H1 (cell line): ENCODE data around the gene SCCPDH. TPM values are rescaled to one million over a fixed set of nuclear protein-coding genes. Genes with fewer than 3 reads are reported as not detected.

ENCODE experiments used
- CTCF ChIA-PET: fragments of 300-600 bp; sonication (Branson Sonifier 250); formaldehyde crosslinking; loops from one replicate; lab custom pipeline; 2021; ENCODE audit not compliant: partially characterized antibody; lab: Charles Lee
- POLR2A ChIA-PET: fragments of 300-600 bp; sonication (Branson Sonifier 250); formaldehyde crosslinking; loops from one replicate; lab custom pipeline; 2021; ENCODE audit warnings: inconsistent platforms; ENCODE audit not compliant: partially characterized antibody; lab: Charles Lee
- DNase-seq, 2 experiments: peaks; one replicate each; pipeline versions ENCODE4 v3.0.0 to v3.0.0-alpha.2; 2010 to 2022; ENCODE audit warnings: low spot score in 2 of 2, low read depth in 1 of 2, mixed read lengths in 1 of 2
- FAIRE-seq: peaks from 2 replicates; lab custom pipeline; 2011; peaks lifted over from hg19 to GRCh38; lab: Jason Lieb, UNC
- H2AFZ ChIP-seq: 2 replicates; pipeline ENCODE4 v1.8.1; 2012; ENCODE audit warnings: low read length, inconsistent platforms
- H2AK5ac ChIP-seq: 2 replicates; pipeline ENCODE4 v1.6.1; 2013; ENCODE audit warnings: low read depth, low read length
- H2BK120ac ChIP-seq: replicated peaks from 2 replicates; pipeline ENCODE3; 2013; ENCODE audit warnings: low read depth, low read length, inconsistent platforms
- H2BK12ac ChIP-seq: 2 replicates; pipeline ENCODE4 v1.6.1; 2013; ENCODE audit warnings: low read depth, low read length
- H2BK15ac ChIP-seq: 2 replicates; pipeline ENCODE4 v1.6.1; 2013; ENCODE audit warnings: low read length
- H2BK20ac ChIP-seq: 2 replicates; pipeline ENCODE4 v1.6.1; 2013; ENCODE audit warnings: low read length
- H2BK5ac ChIP-seq: 2 replicates; pipeline ENCODE4 v1.6.1; 2013; ENCODE audit warnings: low read depth, low read length
- H3K14ac ChIP-seq: 2 replicates; pipeline ENCODE4 v1.6.1; 2013; ENCODE audit warnings: inconsistent platforms; ENCODE audit not compliant: insufficient read length
- H3K18ac ChIP-seq: 2 replicates; pipeline ENCODE4 v1.6.1; 2013; ENCODE audit warnings: low read length; ENCODE audit errors: extremely low read depth
- H3K23ac ChIP-seq: 2 replicates; pipeline ENCODE4 v1.6.1; 2013; ENCODE audit warnings: inconsistent platforms; ENCODE audit not compliant: insufficient read length
- H3K23me2 ChIP-seq: 2 replicates; pipeline ENCODE4 v1.6.1; 2013; ENCODE audit warnings: low read depth, low read length
- H3K27ac ChIP-seq: 2 replicates; pipeline ENCODE4 v1.6.1; 2011; ENCODE audit warnings: low read depth, low read length, inconsistent platforms
- H3K27me3 ChIP-seq, 4 experiments: replicated peaks in 1 of 4; 1 replicate in 1 of 4; 2 replicates in 3 of 4; pipeline versions ENCODE4 v1.6.1 to v1.8.1; 2011 to 2013; ENCODE audit warnings: low read length in 3 of 4, mild to moderate bottlenecking in 3 of 4, inconsistent platforms in 2 of 4, mixed read lengths in 2 of 4, moderate library complexity in 1 of 4; ENCODE audit not compliant: control insufficient read depth in 3 of 4, insufficient read depth in 3 of 4; ENCODE audit errors: extremely low read depth in 1 of 4
- H3K36me3 ChIP-seq, 4 experiments: 2 replicates each; pipeline versions ENCODE4 v1.6.1 to v1.8.1; 2011 to 2013; ENCODE audit warnings: mild to moderate bottlenecking in 4 of 4, low read length in 3 of 4, moderate library complexity in 2 of 4, control low read depth in 1 of 4, inconsistent platforms in 1 of 4; ENCODE audit not compliant: insufficient read depth in 4 of 4, control insufficient read depth in 2 of 4
- H3K4ac ChIP-seq: replicated peaks from 2 replicates; pipeline ENCODE3; 2013; ENCODE audit warnings: low read length, low read depth, mixed read lengths, inconsistent platforms; ENCODE audit not compliant: insufficient read length
- H3K4me1 ChIP-seq, 4 experiments: replicated peaks in 1 of 4; 1 replicate in 1 of 4; 2 replicates in 3 of 4; pipeline versions ENCODE4 v1.6.1 to v1.8.1; 2011 to 2013; ENCODE audit warnings: low read length in 3 of 4, inconsistent platforms in 2 of 4, mixed read lengths in 1 of 4; ENCODE audit not compliant: insufficient read depth in 4 of 4, control insufficient read depth in 3 of 4
- H3K4me2 ChIP-seq, 2 experiments: 2 replicates each; pipeline versions ENCODE4 v1.6.1 to v1.8.1; 2011 to 2013; ENCODE audit warnings: low read depth in 2 of 2, low read length in 2 of 2, control low read depth in 1 of 2, inconsistent platforms in 1 of 2, mild to moderate bottlenecking in 1 of 2; ENCODE audit not compliant: insufficient read depth in 1 of 2
- H3K4me3 ChIP-seq, 4 experiments: fragments of 200-600, 300-600 bp in 1 of 4; sonication (generic), shearing (Covaris generic), sonication (Bioruptor Twin) in 1 of 4; 2 replicates each; pipeline versions ENCODE4 v1.5.1 to v1.8.1; 2011 to 2016; ENCODE audit warnings: low read length in 4 of 4, low read depth in 3 of 4, control low read depth in 2 of 4, inconsistent platforms in 2 of 4, mild to moderate bottlenecking in 2 of 4, mixed read lengths in 1 of 4, moderate library complexity in 1 of 4; ENCODE audit not compliant: insufficient read depth in 2 of 4; ENCODE audit errors: extremely low read depth in 1 of 4
- H3K56ac ChIP-seq: replicated peaks from 2 replicates; pipeline ENCODE3; 2013; ENCODE audit warnings: low read depth, mild to moderate bottlenecking, mixed read lengths, low read length, inconsistent platforms; ENCODE audit not compliant: insufficient read length
- H3K79me1 ChIP-seq: 2 replicates; pipeline ENCODE4 v1.6.1; 2013; ENCODE audit warnings: low read depth, low read length, control low read depth
- H3K79me2 ChIP-seq, 2 experiments: 2 replicates each; pipeline versions ENCODE4 v1.6.1 to v1.8.1; 2012 to 2013; ENCODE audit warnings: low read length in 2 of 2, mild to moderate bottlenecking in 2 of 2, inconsistent platforms in 1 of 2; ENCODE audit not compliant: insufficient read depth in 2 of 2, control insufficient read depth in 1 of 2
- H3K9ac ChIP-seq, 4 experiments: replicated peaks in 1 of 4; 1 replicate in 1 of 4; 2 replicates in 3 of 4; pipeline versions ENCODE4 v1.6.1 to v1.8.1; 2011 to 2013; ENCODE audit warnings: low read depth in 3 of 4, low read length in 3 of 4, control low read depth in 2 of 4, mild to moderate bottlenecking in 2 of 4, moderate library complexity in 2 of 4, inconsistent platforms in 1 of 4; ENCODE audit errors: extremely low read depth in 1 of 4
- H3K9me3 ChIP-seq, 2 experiments: 2 replicates each; pipeline versions ENCODE4 v1.6.1 to v1.8.1; 2012 to 2013; ENCODE audit warnings: mild to moderate bottlenecking in 2 of 2, moderate library complexity in 2 of 2, control low read depth in 1 of 2, inconsistent platforms in 1 of 2, low read depth in 1 of 2, low read length in 1 of 2, mixed read lengths in 1 of 2; ENCODE audit not compliant: insufficient read depth in 2 of 2
- H4K20me1 ChIP-seq, 2 experiments: replicated peaks in 1 of 2; 2 replicates each; pipeline versions ENCODE3 to v1.8.1; 2011 to 2013; ENCODE audit warnings: inconsistent platforms in 2 of 2, low read length in 2 of 2, mild to moderate bottlenecking in 1 of 2; ENCODE audit not compliant: insufficient read depth in 2 of 2, control insufficient read depth in 1 of 2
- H4K5ac ChIP-seq: 2 replicates; pipeline ENCODE4 v1.6.1; 2013; ENCODE audit warnings: low read length, low read depth, mixed read lengths, inconsistent platforms; ENCODE audit not compliant: insufficient read length
- H4K8ac ChIP-seq: 2 replicates; pipeline ENCODE4 v1.8.0; 2013; ENCODE audit warnings: mild to moderate bottlenecking, moderate library complexity, low read length, inconsistent platforms; ENCODE audit not compliant: insufficient read depth; ENCODE audit errors: extremely low read depth
- H4K91ac ChIP-seq: replicated peaks from 2 replicates; pipeline ENCODE3; 2013; ENCODE audit warnings: low read length, mixed read lengths, inconsistent platforms; ENCODE audit not compliant: insufficient read length
- CTCF ChIP-seq, 3 experiments: IDR thresholded peaks; 1 replicate in 2 of 3; 2 replicates in 1 of 3; pipeline versions ENCODE4 v1.5.1 to v1.6.1; 2011; ENCODE audit warnings: low read length in 3 of 3, mild to moderate bottlenecking in 3 of 3, inconsistent platforms in 2 of 3, low read depth in 1 of 3, moderate library complexity in 1 of 3; ENCODE audit not compliant: insufficient read depth in 1 of 3; ENCODE audit errors: control extremely low read depth in 1 of 3
- KDM1A ChIP-seq: fragments of 200-600, 300-600 bp; sonication (generic); IDR thresholded peaks from 2 replicates; pipeline ENCODE4 v1.7.1; 2016; ENCODE audit warnings: mild to moderate bottlenecking, low read length, borderline replicate concordance
- WGBS, 2 experiments: shearing (Covaris generic) in 1 of 2; methylation state at CpG; one replicate each; pipeline versions ENCODE4 v1.1.6 to v1.1.7; 2013 to 2015; ENCODE audit warnings: low lambda C conversion rate in 2 of 2, mixed read lengths in 2 of 2, inconsistent platforms in 1 of 2, low coverage in 1 of 2, missing lambda C conversion rate in 1 of 2; ENCODE audit not compliant: insufficient replicate concordance in 2 of 2, insufficient coverage in 1 of 2, insufficient read length in 1 of 2; ENCODE audit errors: extremely low coverage in 1 of 2, missing lambda C conversion rate in 1 of 2; 5-methylcytosine and 5-hydroxymethylcytosine counted together
- polyA plus RNA-seq, 7 experiments: library from polyadenylated mRNA; depleted of rRNA in 3 of 7; stranded (reverse) in 5 of 7; unstranded in 2 of 7; fragments of >200 nt in 5 of 7; fragments of 200-250 nt in 2 of 7; gene quantifications; 1 replicate in 5 of 7; 2 replicates in 1 of 7; 4 replicates in 1 of 7; pipeline versions ENCODE4 v1.2.1 to v1.2.3, GENCODE V29; 2011 to 2013; ENCODE audit warnings: missing spikeins in 2 of 7, mixed read lengths in 2 of 7
- total RNA-seq: library from RNA; stranded (reverse); fragmentation: NEBNext Ultra II Directional; extraction: Animal tissue kit (Norgen Biotek cat#: 25700); gene quantifications from 2 replicates; pipeline ENCODE4 v1.2.1, GENCODE V29; 2021

Gene SCCPDH
- total and polyA plus RNA-seq, 2 of the 8 experiments (the other 6 are each of a cell fraction or from before 2014, with no cell fraction given): 9.5 to 17.0 TPM

- Histone ChIP-seq H3K27ac (no peak overlapping the region), H3K9me3 (no peaks in the 10 kb centered on the region), H2BK5ac (peak overlapping the region; percentile 27; the same call in 1 of the 2 replicates), H2BK20ac (no peak overlapping the region), H3K4me3 (peak overlapping the region in 1 of 4 experiments; percentile 17; a peak in 1 of 8 replicates), H4K20me1 (no peaks in the 10 kb centered on the region), H3K79me1 (no peaks in the 10 kb centered on the region), H2BK120ac (no peak overlapping the region), H4K91ac (no peak overlapping the region), H3K4me2 (peak overlapping the region; percentile 22 to 36; a peak in 3 of 4 replicates), H2BK15ac (no peak overlapping the region), H3K14ac (no peak overlapping the region), H2AFZ (no peak overlapping the region), H3K23ac (no peak overlapping the region), H4K8ac (no peak overlapping the region), H2BK12ac (peak overlapping the region; percentile 4; the same call in 1 of the 2 replicates), H3K23me2 (0 out of 2 replicates have a peak, but pooled peaks cover 2% of the 10 kb centered on the region), H3K36me3 (no peaks in the 10 kb centered on the region), H3K9ac (no peak overlapping the region), H3K79me2 (no peaks in the 10 kb centered on the region), H3K27me3 (no peaks in the 10 kb centered on the region; a peak in 1 of 7 replicates), H2AK5ac (peak overlapping the region; percentile 32; the same call in 1 of the 2 replicates), H3K4me1 (peaks cover 5 to 42% (median 34%) of the 10 kb centered on the region in 4 experiments), H3K4ac (no peak overlapping the region), H4K5ac (no peak overlapping the region), H3K18ac (peak overlapping the region; percentile 75; the same call in 1 of the 2 replicates), H3K56ac (no peak overlapping the region)
- DNase-seq: no peak
- ChIA-PET CTCF (interaction anchor here (1.7 kb wide), 1 partner anchor 19 kb away, joined by 3 read pairs; no protein-coding TSS in a partner anchor), POLR2A (interaction anchor here (0.7 to 2.2 kb wide), 5 partner anchors 8 to 27 kb away, joined by 3 to 10 read pairs (median 4); no protein-coding TSS in a partner anchor)
- TF ChIP-seq KDM1A (peak; percentile 12; the same call in 1 of the 2 replicates), CTCF (IDR thresholded peaks at IDR 0.05; ENCODE audit: control extremely low read depth in 1 of 3, insufficient read depth in 1 of 3, low read depth in 1 of 3, low read length in 3 of 3) (no peak)
- WGBS, 2 experiments: 79% methylated on average over 6 of the region's 6 CpGs; no CpG with 5 or more reads in 1 of the 2 experiments
- no peak for FAIRE-seq
These were observed 69.2 kb downstream of the SCCPDH start for GRCh38 chr1:246793356-246793896.
